Stimulated activated effector memory CD8-positive, alpha-beta T cell treated with anti-CD3 and anti-CD28 coated beads, Interleukin-12 subunit alpha, Interleukin-12 subunit beta, amount 100 ng/mL, for 72 hours (primary cell): Measurements from ENCODE around the gene PKDCC.
"Not testable (repeated sequence)": the region's sequence is repeated elsewhere in the genome, so short reads cannot be mapped to it uniquely, and the experiment has no call there.

Source experiments
- ATAC-seq: fragments of 150-1000 bp; cut with Tn5 transposase; 2 replicates; pipeline ENCODE4 v1.10.0; 2021
- DNase-seq, 2 donors: peaks; one replicate each; pipeline ENCODE4 v3.0.0; 2021 to 2022; ENCODE audit warnings: low spot score in 2 of 2
- H3K27ac Mint-ChIP-seq: one replicate; pipeline ENCODE4 v1.8.0; 2022; ENCODE audit warnings: mild to moderate bottlenecking, mixed read lengths
- H3K36me3 Mint-ChIP-seq: one replicate; pipeline ENCODE4 v1.8.0; 2022; ENCODE audit warnings: mild to moderate bottlenecking, mixed read lengths
- H3K4me1 Mint-ChIP-seq: one replicate; pipeline ENCODE4 v1.8.0; 2022; ENCODE audit warnings: mixed read lengths
- H3K4me3 Mint-ChIP-seq: one replicate; pipeline ENCODE4 v1.8.0; 2022; ENCODE audit warnings: mild to moderate bottlenecking, mixed read lengths
- H3K9me3 Mint-ChIP-seq: one replicate; pipeline ENCODE4 v1.8.0; 2022; ENCODE audit warnings: mixed read lengths

The PKDCC gene

GRCh38 chr2:42064417-42064942 is 16.7 kb downstream of the PKDCC start:
- Mint-ChIP-seq H3K4me1 (no peaks in the 10 kb centered on the region), H3K27ac (no peak overlapping the region), H3K36me3 (no peaks in the 10 kb centered on the region), H3K4me3 (no peak overlapping the region), H3K9me3 (no peaks in the 10 kb centered on the region)
- ATAC-seq (no peak), DNase-seq (no peak)

GRCh38 chr2:42065753-42066152 is 17.9 kb downstream of the PKDCC start:
- H3K36me3 Mint-ChIP-seq, H3K4me1 Mint-ChIP-seq, ATAC-seq, H3K27ac Mint-ChIP-seq, DNase-seq, H3K4me3 Mint-ChIP-seq, H3K9me3 Mint-ChIP-seq: not testable (repeated sequence)

- not testable (repeated sequence) for H3K36me3 Mint-ChIP-seq, H3K4me1 Mint-ChIP-seq, DNase-seq, H3K9me3 Mint-ChIP-seq, H3K27ac Mint-ChIP-seq, H3K4me3 Mint-ChIP-seq, ATAC-seq
These were observed 19.2 kb downstream of the PKDCC start for GRCh38 chr2:42067001-42067400.

- no peaks in the 10 kb centered on the region for H3K4me1 Mint-ChIP-seq
- no peak for ATAC-seq
These were observed 19.7 kb downstream of the PKDCC start for GRCh38 chr2:42067521-42067920.

GRCh38 chr2:42068571-42069178 is 20.9 kb downstream of the PKDCC start:
- no peaks in the 10 kb centered on the region for H3K36me3 Mint-ChIP-seq
- H3K4me3 Mint-ChIP-seq = no peak overlapping the region
- DNase-seq = no peak
- H3K4me1 Mint-ChIP-seq = no peaks in the 10 kb centered on the region
- no peaks in the 10 kb centered on the region for H3K9me3 Mint-ChIP-seq
- ATAC-seq = no peak
- H3K27ac Mint-ChIP-seq = no peak overlapping the region

More at GRCh38 chr2:42067521-42067920, 19.7 kb downstream of the PKDCC start:
- Mint-ChIP-seq H3K36me3 (no peaks in the 10 kb centered on the region), H3K27ac (no peak overlapping the region), H3K9me3 (no peaks in the 10 kb centered on the region), H3K4me3 (no peak overlapping the region)
- DNase-seq = no peak

GRCh38 chr2:42069568-42069967 is 21.7 kb downstream of the PKDCC start:
- peak; percentile 44 for ATAC-seq
- no peaks in the 10 kb centered on the region for H3K9me3 Mint-ChIP-seq
- no peak overlapping the region for H3K27ac Mint-ChIP-seq

GRCh38 chr2:42071791-42072190 is 24.0 kb downstream of the PKDCC start:
- DNase-seq (no peak), ATAC-seq (no peak)
- Mint-ChIP-seq H3K36me3 (no peaks in the 10 kb centered on the region), H3K27ac (no peak overlapping the region), H3K4me1 (no peaks in the 10 kb centered on the region), H3K9me3 (peaks cover 2% of the 10 kb centered on the region), H3K4me3 (no peak overlapping the region)

More at GRCh38 chr2:42069568-42069967, 21.7 kb downstream of the PKDCC start:
- Mint-ChIP-seq H3K4me1 (no peaks in the 10 kb centered on the region), H3K36me3 (no peaks in the 10 kb centered on the region), H3K4me3 (no peak overlapping the region)
- DNase-seq = no peak

GRCh38 chr2:42072349-42073118 is 24.7 kb downstream of the PKDCC start:
- Mint-ChIP-seq H3K4me3 (no peak overlapping the region), H3K36me3 (no peaks in the 10 kb centered on the region), H3K4me1 (no peaks in the 10 kb centered on the region), H3K9me3 (peaks cover 2% of the 10 kb centered on the region), H3K27ac (no peak overlapping the region)
- ATAC-seq (no peak), DNase-seq (no peak)

GRCh38 chr2:42073739-42074503 is 26.1 kb downstream of the PKDCC start:
- Mint-ChIP-seq H3K4me3 (no peak overlapping the region), H3K27ac (no peak overlapping the region), H3K36me3 (no peaks in the 10 kb centered on the region), H3K4me1 (no peaks in the 10 kb centered on the region), H3K9me3 (peaks cover 2% of the 10 kb centered on the region)
- no peak for ATAC-seq
- DNase-seq = no peak

GRCh38 chr2:42074661-42075060 is 26.8 kb downstream of the PKDCC start:
- Mint-ChIP-seq H3K4me3 (no peak overlapping the region), H3K9me3 (peaks cover 2% of the 10 kb centered on the region), H3K36me3 (no peaks in the 10 kb centered on the region), H3K27ac (no peak overlapping the region), H3K4me1 (no peaks in the 10 kb centered on the region)
- ATAC-seq (no peak), DNase-seq (no peak)

GRCh38 chr2:42076357-42077225 is 28.8 kb downstream of the PKDCC start:
- peaks cover 2% of the 10 kb centered on the region for H3K9me3 Mint-ChIP-seq
- no peaks in the 10 kb centered on the region for H3K4me1 Mint-ChIP-seq
- no peaks in the 10 kb centered on the region for H3K36me3 Mint-ChIP-seq
- no peak overlapping the region for H3K4me3 Mint-ChIP-seq
- no peak for ATAC-seq
- no peak overlapping the region for H3K27ac Mint-ChIP-seq
- DNase-seq = no peak

GRCh38 chr2:42077343-42077742 is 29.5 kb downstream of the PKDCC start:
- H3K9me3 Mint-ChIP-seq = peaks cover 2% of the 10 kb centered on the region
- no peak overlapping the region for H3K4me3 Mint-ChIP-seq
- H3K27ac Mint-ChIP-seq = no peak overlapping the region

GRCh38 chr2:42079737-42080287 is 32.0 kb downstream of the PKDCC start:
- peaks cover 2% of the 10 kb centered on the region for H3K9me3 Mint-ChIP-seq
- no peaks in the 10 kb centered on the region for H3K36me3 Mint-ChIP-seq
- no peak for ATAC-seq
- H3K27ac Mint-ChIP-seq = no peak overlapping the region
- peaks cover 12% of the 10 kb centered on the region for H3K4me1 Mint-ChIP-seq
- H3K4me3 Mint-ChIP-seq = no peak overlapping the region
- DNase-seq = no peak

More at GRCh38 chr2:42077343-42077742, 29.5 kb downstream of the PKDCC start:
- no peak for DNase-seq
- Mint-ChIP-seq H3K4me1 (no peaks in the 10 kb centered on the region), H3K36me3 (no peaks in the 10 kb centered on the region)
- ATAC-seq = no peak

GRCh38 chr2:42081151-42081550 is 33.3 kb downstream of the PKDCC start:
- H3K4me3 Mint-ChIP-seq, ATAC-seq, H3K36me3 Mint-ChIP-seq, DNase-seq, H3K27ac Mint-ChIP-seq, H3K9me3 Mint-ChIP-seq: not testable (repeated sequence)
- peaks cover 24% of the 10 kb centered on the region for H3K4me1 Mint-ChIP-seq
